Endothelial cell of umbilical vein (primary cell): ENCODE data around the gene ZNF628. TPM values are rescaled to one million over a fixed set of nuclear protein-coding genes. Genes with fewer than 3 reads are reported as not detected.

Source experiments
- BruUV-seq: library from RNA; stranded (reverse); fragments of 400-500 nt; replicated peaks from 2 replicates; lab custom pipeline; 2021; lab: Mats Ljungman, UMichigan
- CTCF ChIA-PET: fragments of 300-600, 350-600 bp; sonication (Branson Sonifier 250); formaldehyde crosslinking; loops from one replicate; lab custom pipeline; 2021; ENCODE audit warnings: antibody characterized with exemption, inconsistent platforms; lab: Charles Lee
- POLR2A ChIA-PET: fragments of 300-600, 350-600 bp; sonication (Branson Sonifier 250); formaldehyde crosslinking; loops from one replicate; lab custom pipeline; 2021; ENCODE audit warnings: antibody characterized with exemption, inconsistent platforms; lab: Charles Lee
- DNase-seq: peaks from one replicate; pipeline ENCODE4 v3.0.0-alpha.2; 2011; ENCODE audit warnings: low read depth, low spot score
- FAIRE-seq: peaks from 2 replicates; lab custom pipeline; 2011; peaks lifted over from hg19 to GRCh38; lab: Jason Lieb, UNC
- H2AFZ ChIP-seq: 2 replicates; pipeline ENCODE4 v1.6.0; 2012; ENCODE audit warnings: low read depth, low read length, control low read depth, inconsistent platforms
- H3K27ac ChIP-seq: 2 replicates; pipeline ENCODE4 v1.5.1; 2011; ENCODE audit warnings: low read depth, mild to moderate bottlenecking, control low read depth, low read length, moderate library complexity; ENCODE audit not compliant: insufficient read depth
- H3K27me3 ChIP-seq, 2 experiments: 2 replicates each; pipeline versions ENCODE4 v1.6.0 to v1.6.1; 2011; ENCODE audit warnings: low read length in 2 of 2, mixed read lengths in 1 of 2; ENCODE audit not compliant: control insufficient read depth in 2 of 2, insufficient read depth in 2 of 2
- H3K36me3 ChIP-seq, 2 experiments: 2 replicates in 1 of 2; 3 replicates in 1 of 2; pipeline ENCODE4 v1.5.1; 2011; ENCODE audit warnings: low read length in 2 of 2, mild to moderate bottlenecking in 1 of 2, moderate library complexity in 1 of 2; ENCODE audit not compliant: control insufficient read depth in 2 of 2, insufficient read depth in 2 of 2; ENCODE audit errors: extremely low read depth in 1 of 2
- H3K4me1 ChIP-seq: 3 replicates; pipeline ENCODE4 v1.5.1; 2011; ENCODE audit warnings: mild to moderate bottlenecking, low read length; ENCODE audit not compliant: control insufficient read depth, insufficient read depth; ENCODE audit errors: extremely low read depth
- H3K4me2 ChIP-seq: 2 replicates; pipeline ENCODE4 v1.6.1; 2011; ENCODE audit warnings: low read length, control low read depth, mixed read lengths; ENCODE audit not compliant: insufficient read depth
- H3K4me3 ChIP-seq, 3 experiments: fragments of 200-600 bp in 1 of 3; sonication (generic), shearing (Covaris generic) in 1 of 3; replicated peaks in 1 of 3; 2 replicates each; pipeline ENCODE4 v1.5.1; 2011 to 2016; ENCODE audit warnings: control low read depth in 3 of 3, low read length in 3 of 3, mild to moderate bottlenecking in 2 of 3, inconsistent platforms in 1 of 3, low read depth in 1 of 3, moderate library complexity in 1 of 3; ENCODE audit not compliant: insufficient read depth in 1 of 3
- H3K79me2 ChIP-seq: 2 replicates; pipeline ENCODE4 v1.6.0; 2012; ENCODE audit warnings: low read length, inconsistent platforms; ENCODE audit not compliant: control insufficient read depth, insufficient read depth
- H3K9ac ChIP-seq: replicated peaks from 2 replicates; pipeline ENCODE3; 2011; ENCODE audit warnings: low read length, control low read depth; ENCODE audit not compliant: insufficient read depth; ENCODE audit errors: extremely low read depth
- H3K9me1 ChIP-seq: replicated peaks from 3 replicates; pipeline ENCODE4 v1.6.0; 2011; ENCODE audit warnings: mild to moderate bottlenecking, low read length; ENCODE audit not compliant: control insufficient read depth, insufficient read depth; ENCODE audit errors: extremely low read depth
- H3K9me3 ChIP-seq: replicated peaks from 2 replicates; pipeline ENCODE4 v1.5.1; 2012; ENCODE audit warnings: low read length, inconsistent platforms; ENCODE audit not compliant: control insufficient read depth, insufficient read depth
- H4K20me1 ChIP-seq: replicated peaks from 2 replicates; pipeline ENCODE3; 2011; ENCODE audit warnings: mild to moderate bottlenecking, low read length; ENCODE audit not compliant: control insufficient read depth, insufficient read depth; ENCODE audit errors: extremely low read depth
- EZH2 ChIP-seq: IDR thresholded peaks from 2 replicates; pipeline ENCODE4 v1.6.1; 2012; ENCODE audit warnings: borderline replicate concordance, low read depth, mild to moderate bottlenecking, moderate library complexity, low read length, inconsistent platforms; ENCODE audit not compliant: severe bottlenecking
- FOS ChIP-seq: IDR thresholded peaks from 2 replicates; pipeline ENCODE4 v1.6.1; 2011; ENCODE audit warnings: mild to moderate bottlenecking, low read length, moderate library complexity, borderline replicate concordance; ENCODE audit not compliant: insufficient read depth
- GATA2 ChIP-seq: IDR thresholded peaks from 2 replicates; pipeline ENCODE4 v1.7.0; 2011; ENCODE audit warnings: low read depth, mild to moderate bottlenecking, moderate library complexity, mixed read lengths, low read length; ENCODE audit not compliant: insufficient read length, insufficient read depth
- JUN ChIP-seq: IDR thresholded peaks from 2 replicates; pipeline ENCODE4 v1.6.1; 2011; ENCODE audit warnings: borderline replicate concordance, low read depth; ENCODE audit not compliant: insufficient read length, insufficient read depth
- MAX ChIP-seq: IDR thresholded peaks from 2 replicates; pipeline ENCODE4 v1.6.1; 2011; ENCODE audit not compliant: insufficient read depth, insufficient read length
- MYC ChIP-seq: IDR thresholded peaks from one replicate; pipeline ENCODE4 v1.6.1; 2011; ENCODE audit warnings: mild to moderate bottlenecking, low read depth, low read length
- POLR2A ChIP-seq: IDR thresholded peaks from 2 replicates; pipeline ENCODE4 v1.6.1; 2012; ENCODE audit warnings: low read depth, mild to moderate bottlenecking, control low read depth, low read length
- dilution Hi-C: fragments of 300-500 bp; cut with MboI; formaldehyde crosslinking; loops from one replicate; pipeline ENCODE4 v1.15.0; 2019; ENCODE audit warnings: low sequenced_read_pairs; ENCODE audit not compliant: extremely low pct_ligation_motif_present
- intact Hi-C: fragments of 100-400 bp; cut with micrococcal nuclease; formaldehyde crosslinking; loops from one replicate; pipeline ENCODE4 v1.10.0; 2022
- polyA plus RNA-seq, 4 experiments: library from polyadenylated mRNA; depleted of rRNA in 3 of 4; stranded (reverse) in 3 of 4; unstranded in 1 of 4; fragments of >200 nt; gene quantifications; 2 replicates each; pipeline versions ENCODE4 v1.2.1 to v1.2.3, GENCODE V29; 2011 to 2012; ENCODE audit warnings: missing spikeins in 1 of 4
- total RNA-seq: library from RNA; stranded (reverse); gene quantifications from 2 replicates; pipeline ENCODE4 v1.2.3, GENCODE V29; 2021
- TF ChIP-seq, protein P1 (sequence below), 2 donors: IDR thresholded peaks; 1 replicate in 1 of 2; 2 replicates in 1 of 2; pipeline ENCODE4 v1.5.1; 2011; ENCODE audit warnings: low read length in 2 of 2, mild to moderate bottlenecking in 2 of 2, moderate library complexity in 2 of 2, control low read depth in 1 of 2, inconsistent platforms in 1 of 2, low read depth in 1 of 2; ENCODE audit not compliant: insufficient read depth in 1 of 2; ENCODE audit errors: extremely low read depth in 1 of 2

Gene ZNF628
- total and polyA plus RNA-seq, 2 donors (not counting 3 experiments of a cell fraction or from before 2014, with no cell fraction given): 2.0 to 10.4 TPM

DNA sequence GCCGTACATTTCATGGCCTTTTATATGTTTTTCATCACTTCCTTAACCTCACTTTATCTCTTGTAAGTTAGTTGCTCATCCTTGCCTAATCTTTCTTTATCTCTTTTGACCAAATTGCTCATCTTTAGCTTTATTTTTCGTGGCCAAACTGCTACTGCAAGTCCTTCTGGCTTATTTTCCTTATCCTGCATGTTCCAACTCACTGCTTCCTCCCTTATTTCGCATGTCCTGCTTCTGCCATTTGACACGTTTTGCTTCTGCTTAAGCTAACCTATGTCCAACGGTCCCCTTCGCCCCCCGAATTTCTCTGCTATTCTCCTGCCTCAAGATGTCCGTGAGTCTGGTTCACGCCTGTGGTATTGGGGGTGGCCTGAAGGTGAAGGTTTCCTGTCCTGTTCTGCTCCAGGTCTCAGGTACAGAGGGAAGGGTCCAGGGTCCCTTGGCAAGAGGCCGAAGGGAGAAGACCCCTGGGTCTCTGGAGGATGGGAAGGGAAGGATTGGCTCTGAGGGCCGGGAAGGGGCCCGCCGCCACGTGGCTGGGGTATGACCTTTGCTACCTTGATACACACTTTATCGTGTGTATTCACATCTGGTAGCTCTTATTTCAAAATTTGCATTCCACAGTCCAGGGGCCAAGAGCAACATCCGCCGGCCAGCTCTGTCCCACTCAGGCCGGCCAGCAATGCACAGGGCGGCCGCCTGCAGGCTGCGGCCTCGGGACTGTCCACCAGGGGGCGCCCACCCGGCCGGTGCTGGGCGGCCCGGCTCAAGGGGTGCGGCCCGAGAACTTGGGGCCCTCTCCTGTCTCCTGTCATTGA lies 9.0 kb upstream of the ZNF628 start:
- peak overlapping the region; percentile 51 for H2AFZ ChIP-seq
- no peaks in the 10 kb centered on the region for H3K36me3 ChIP-seq
- H3K9me3 ChIP-seq: no peaks in the 10 kb centered on the region
- no peak overlapping the region for H3K4me3 ChIP-seq
- BruUV-seq: no TSS peak
- H3K9me1 ChIP-seq: no peaks in the 10 kb centered on the region
- H4K20me1 ChIP-seq: no peaks in the 10 kb centered on the region
- POLR2A ChIA-PET: interaction anchor here (0.6 to 1.5 kb wide), 2 partner anchors 37 to 140 kb away, joined by 4 to 7 read pairs; no protein-coding TSS in a partner anchor
- FAIRE-seq: peak; percentile 70
- H3K27ac ChIP-seq: no peak overlapping the region
- no peaks in the 10 kb centered on the region for H3K27me3 ChIP-seq
- H3K79me2 ChIP-seq: no peaks in the 10 kb centered on the region
- intact Hi-C loops: loop anchor here (1.0 to 2.0 kb wide), 2 partner anchors 19 to 37 kb away; no protein-coding TSS in a partner anchor
- H3K4me2 ChIP-seq: no peak overlapping the region
- no peak overlapping the region for H3K9ac ChIP-seq
- peak; percentile 38 for DNase-seq
- TF ChIP-seq FOS: no peak
- no peak for TF ChIP-seq JUN
- no peak for TF ChIP-seq EZH2
- no peak for TF ChIP-seq MYC
- no peak for TF ChIP-seq POLR2A
- TF ChIP-seq MAX: no peak
- TF ChIP-seq GATA2: no peak
- TF ChIP-seq, protein P1, sequence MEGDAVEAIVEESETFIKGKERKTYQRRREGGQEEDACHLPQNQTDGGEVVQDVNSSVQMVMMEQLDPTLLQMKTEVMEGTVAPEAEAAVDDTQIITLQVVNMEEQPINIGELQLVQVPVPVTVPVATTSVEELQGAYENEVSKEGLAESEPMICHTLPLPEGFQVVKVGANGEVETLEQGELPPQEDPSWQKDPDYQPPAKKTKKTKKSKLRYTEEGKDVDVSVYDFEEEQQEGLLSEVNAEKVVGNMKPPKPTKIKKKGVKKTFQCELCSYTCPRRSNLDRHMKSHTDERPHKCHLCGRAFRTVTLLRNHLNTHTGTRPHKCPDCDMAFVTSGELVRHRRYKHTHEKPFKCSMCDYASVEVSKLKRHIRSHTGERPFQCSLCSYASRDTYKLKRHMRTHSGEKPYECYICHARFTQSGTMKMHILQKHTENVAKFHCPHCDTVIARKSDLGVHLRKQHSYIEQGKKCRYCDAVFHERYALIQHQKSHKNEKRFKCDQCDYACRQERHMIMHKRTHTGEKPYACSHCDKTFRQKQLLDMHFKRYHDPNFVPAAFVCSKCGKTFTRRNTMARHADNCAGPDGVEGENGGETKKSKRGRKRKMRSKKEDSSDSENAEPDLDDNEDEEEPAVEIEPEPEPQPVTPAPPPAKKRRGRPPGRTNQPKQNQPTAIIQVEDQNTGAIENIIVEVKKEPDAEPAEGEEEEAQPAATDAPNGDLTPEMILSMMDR (IDR thresholded peaks at IDR 0.05; ENCODE audit: extremely low read depth in 1 of 2, insufficient read depth in 1 of 2, low read depth in 1 of 2, low read length in 2 of 2): peak; percentile 97 to 99
- CTCF ChIA-PET: interaction anchor here (0.5 to 5.1 kb wide), 46 partner anchors 8 to 350 kb away, joined by 3 to 298 read pairs (median 4); partner anchors contain the start of genes DNAAF3, FIZ1, HSPBP1 and KMT5C
- no peaks in the 10 kb centered on the region for H3K4me1 ChIP-seq
- dilution Hi-C loops: no loop called here
